Stimulated activated naive CD8-positive, alpha-beta T cell treated with anti-CD3 and anti-CD28 coated beads, Interleukin-15, Interleukin-2, amounts not matched to agents 100 ng/mL and 50 ng/mL, for 24 hours (primary cell): ENCODE data around the gene RTN4R.

ENCODE experiments used
- H3K27ac Mint-ChIP-seq: one replicate; pipeline ENCODE4 v1.8.0; 2021; ENCODE audit warnings: mild to moderate bottlenecking, mixed read lengths
- H3K27me3 Mint-ChIP-seq: one replicate; pipeline ENCODE4 v1.8.0; 2021; ENCODE audit warnings: mixed read lengths
- H3K36me3 Mint-ChIP-seq: one replicate; pipeline ENCODE4 v1.8.0; 2021; ENCODE audit warnings: low read depth, mixed read lengths
- H3K4me1 Mint-ChIP-seq: one replicate; pipeline ENCODE4 v1.8.0; 2021; ENCODE audit warnings: low read depth, mixed read lengths
- H3K4me3 Mint-ChIP-seq: one replicate; pipeline ENCODE4 v1.8.0; 2021; ENCODE audit warnings: mild to moderate bottlenecking, mixed read lengths
- H3K9me3 Mint-ChIP-seq: one replicate; pipeline ENCODE4 v1.8.0; 2021; ENCODE audit warnings: mixed read lengths

Gene RTN4R

DNA sequence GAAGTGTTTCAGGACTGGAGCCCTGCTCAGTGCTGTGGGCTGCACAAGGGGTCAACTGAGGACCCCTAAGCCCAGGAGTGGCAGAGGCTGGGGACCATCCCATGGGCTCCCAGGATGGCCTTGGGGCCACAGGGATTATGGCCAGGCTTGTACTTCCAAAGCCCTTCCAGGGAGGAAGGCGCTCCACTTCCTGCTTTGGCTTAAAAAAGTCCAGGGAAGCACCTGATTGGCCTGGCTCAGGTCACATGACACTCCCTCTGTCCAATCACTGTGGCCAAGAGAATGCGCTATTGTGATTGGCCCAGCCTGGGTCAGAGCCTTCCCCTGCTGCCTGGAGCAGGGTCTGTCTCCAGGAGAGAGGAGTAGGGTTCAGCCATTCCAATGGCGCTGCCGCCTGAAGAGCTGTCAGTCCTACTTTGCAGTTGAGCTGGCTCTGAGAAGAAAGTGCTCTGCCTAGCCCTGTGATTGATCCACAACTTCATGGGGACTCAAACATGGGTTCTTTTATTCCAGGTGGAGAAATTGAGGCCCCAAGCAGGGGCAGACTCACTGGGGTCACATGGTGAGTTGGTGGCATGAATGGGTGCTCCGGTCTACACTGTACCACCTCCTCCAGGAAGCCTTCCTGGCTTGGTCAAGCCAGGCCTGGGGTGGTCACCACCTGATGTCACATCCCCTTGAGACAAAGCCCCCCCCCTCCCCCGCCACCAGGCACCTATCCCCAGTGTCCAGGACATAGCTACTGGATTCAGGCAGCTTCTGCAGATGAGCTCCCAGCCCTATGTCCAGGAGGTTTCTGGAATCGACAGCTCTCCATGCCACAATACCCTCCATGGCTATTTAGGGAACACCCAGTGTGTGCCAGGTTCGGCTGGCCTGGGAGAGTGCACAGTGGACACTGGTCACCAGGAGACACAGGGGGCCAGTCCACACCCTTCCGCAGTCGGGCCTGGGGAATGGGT is 48.2 kb downstream of the RTN4R start:
- Mint-ChIP-seq H3K9me3 (no peaks in the 10 kb centered on the region), H3K27me3 (no peaks in the 10 kb centered on the region)

DNA sequence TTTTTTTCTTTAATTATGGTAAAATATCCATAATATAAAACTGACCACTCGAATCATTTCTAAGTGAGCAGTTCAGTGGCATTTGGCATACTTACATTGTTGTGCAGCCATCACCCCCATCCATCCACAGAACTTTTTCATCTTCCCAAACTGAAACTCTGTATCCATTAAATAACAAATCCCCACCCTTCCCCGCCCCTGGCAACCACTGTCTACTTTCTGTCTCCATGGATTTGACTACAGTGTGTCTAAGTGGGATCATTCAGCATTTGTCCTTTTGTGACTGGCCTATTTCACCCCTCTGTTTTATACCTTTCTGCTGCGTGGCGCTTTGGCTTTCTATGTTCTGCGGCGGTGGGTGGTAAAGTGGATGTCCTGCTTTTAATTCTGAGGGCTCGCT is 49.1 kb downstream of the RTN4R start:
- no peaks in the 10 kb centered on the region for H3K9me3 Mint-ChIP-seq
- no peak overlapping the region for H3K27ac Mint-ChIP-seq
- H3K27me3 Mint-ChIP-seq = no peaks in the 10 kb centered on the region
- no peak overlapping the region for H3K4me3 Mint-ChIP-seq
- no peaks in the 10 kb centered on the region for H3K4me1 Mint-ChIP-seq
- H3K36me3 Mint-ChIP-seq = no peaks in the 10 kb centered on the region

More for the DNA sequence above, 48.2 kb downstream of the RTN4R start:
- Mint-ChIP-seq H3K36me3 (no peaks in the 10 kb centered on the region), H3K4me3 (no peak overlapping the region), H3K4me1 (no peaks in the 10 kb centered on the region), H3K27ac (no peak overlapping the region)

DNA sequence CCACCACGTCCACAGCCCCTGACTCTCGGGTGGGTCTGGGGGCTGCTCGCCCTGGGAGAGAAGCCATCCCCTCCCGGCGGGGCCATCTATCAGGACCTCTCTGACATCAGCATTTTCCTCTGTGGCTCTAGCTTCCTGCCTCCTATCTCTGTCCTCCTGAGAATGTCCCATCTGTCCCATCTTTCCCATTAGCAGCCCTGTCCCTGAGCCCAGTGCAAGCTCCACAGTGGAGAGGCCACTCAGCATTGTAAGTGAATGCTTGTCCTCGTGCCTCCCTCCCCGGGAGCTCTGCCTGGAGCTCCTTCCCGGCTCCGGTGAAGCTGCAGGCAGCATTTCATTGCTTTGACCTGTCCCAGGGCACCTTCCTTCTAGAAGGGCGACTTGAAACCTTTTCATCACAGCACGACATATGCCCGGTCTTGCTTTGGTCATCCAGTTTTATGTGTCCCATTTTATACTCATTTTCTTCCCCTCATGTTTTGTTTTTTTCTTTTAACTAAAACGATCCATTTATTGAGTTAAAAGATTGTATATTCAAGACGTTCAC is 49.7 kb downstream of the RTN4R start:
- no peak overlapping the region for H3K27ac Mint-ChIP-seq

DNA sequence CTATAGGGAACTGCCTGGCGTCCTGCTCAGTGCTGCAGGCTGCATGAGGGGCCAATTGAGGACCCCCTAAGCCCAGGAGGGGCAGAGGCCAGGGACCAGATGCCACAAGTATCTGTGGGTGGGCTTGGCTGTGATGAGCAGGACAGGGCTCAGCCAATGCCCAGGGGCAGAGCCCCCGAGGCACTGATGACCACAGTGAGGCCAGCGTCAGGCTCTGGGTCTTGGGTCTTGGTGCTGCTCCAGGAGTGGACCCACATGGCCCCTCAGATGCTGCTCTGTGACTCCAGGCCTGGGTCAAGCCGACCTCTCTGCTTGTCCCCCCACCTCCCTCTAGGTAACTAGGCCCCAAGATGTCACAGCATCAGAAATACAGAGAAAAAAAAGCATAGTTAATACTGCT is 50.6 kb downstream of the RTN4R start:
- no peaks in the 10 kb centered on the region for H3K27me3 Mint-ChIP-seq
- no peaks in the 10 kb centered on the region for H3K9me3 Mint-ChIP-seq
- no peak overlapping the region for H3K27ac Mint-ChIP-seq

More for the DNA sequence above, 49.7 kb downstream of the RTN4R start:
- no peaks in the 10 kb centered on the region for H3K27me3 Mint-ChIP-seq
- H3K4me1 Mint-ChIP-seq = no peaks in the 10 kb centered on the region
- H3K36me3 Mint-ChIP-seq = no peaks in the 10 kb centered on the region
- no peak overlapping the region for H3K4me3 Mint-ChIP-seq
- no peaks in the 10 kb centered on the region for H3K9me3 Mint-ChIP-seq

DNA sequence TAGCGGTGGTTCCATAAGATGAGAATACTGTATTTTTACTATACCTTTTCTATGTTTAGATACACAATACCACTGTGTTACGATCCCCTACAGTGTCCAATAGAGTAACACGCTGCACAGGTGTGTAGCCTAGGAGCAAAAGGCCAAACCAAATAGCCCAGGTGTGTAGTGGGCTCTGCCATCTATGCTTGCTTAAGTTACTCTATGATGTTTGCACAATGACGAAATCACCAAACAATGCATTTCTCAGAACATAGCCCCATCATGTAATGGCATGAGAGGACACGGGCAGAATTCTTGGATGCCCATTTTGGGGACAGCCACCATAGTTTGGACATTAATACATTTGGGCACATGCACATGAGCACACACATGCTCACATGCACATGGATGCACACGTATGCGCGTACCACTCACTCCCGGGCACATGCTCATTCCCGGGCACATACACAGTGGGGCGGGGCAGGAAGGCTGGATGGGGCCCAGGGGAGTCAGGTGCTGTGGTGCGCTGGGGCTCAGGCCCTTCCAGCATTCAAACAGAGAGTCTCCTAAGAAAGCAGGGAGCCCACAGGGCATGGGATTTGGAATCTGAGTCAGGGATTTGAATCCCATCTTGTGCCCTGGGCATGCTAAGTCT is 51.1 kb downstream of the RTN4R start:
- Mint-ChIP-seq H3K27ac (no peak overlapping the region), H3K4me3 (no peak overlapping the region), H3K9me3 (no peaks in the 10 kb centered on the region), H3K36me3 (no peaks in the 10 kb centered on the region), H3K27me3 (no peaks in the 10 kb centered on the region), H3K4me1 (peaks cover 5% of the 10 kb centered on the region)

More for the DNA sequence above, 50.6 kb downstream of the RTN4R start:
- Mint-ChIP-seq H3K4me3 (no peak overlapping the region), H3K36me3 (no peaks in the 10 kb centered on the region), H3K4me1 (peaks cover 2% of the 10 kb centered on the region)

DNA sequence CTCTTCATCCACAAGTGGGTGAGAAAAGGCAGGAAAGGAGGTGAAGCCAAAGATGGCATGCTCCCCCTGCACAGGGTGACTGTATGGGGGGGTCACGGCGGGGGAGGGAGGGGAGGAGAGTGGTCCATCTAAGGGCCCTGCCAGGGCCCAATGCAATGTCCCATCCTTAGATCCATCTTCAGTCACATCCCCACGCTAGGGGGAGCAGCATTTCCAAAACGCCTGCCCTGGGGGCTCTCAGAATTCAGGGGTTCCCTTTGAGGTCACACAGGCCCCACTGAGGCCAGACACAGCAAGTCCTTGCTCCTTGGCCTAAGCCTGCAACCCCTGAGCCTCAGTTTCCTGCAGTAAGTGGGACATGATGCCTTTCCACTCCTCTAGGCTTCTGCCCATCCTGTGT is 52.4 kb downstream of the RTN4R start:
- H3K27me3 Mint-ChIP-seq = no peaks in the 10 kb centered on the region
- H3K4me1 Mint-ChIP-seq = peaks cover 5% of the 10 kb centered on the region
- no peaks in the 10 kb centered on the region for H3K9me3 Mint-ChIP-seq
- H3K27ac Mint-ChIP-seq = no peak overlapping the region
- no peaks in the 10 kb centered on the region for H3K36me3 Mint-ChIP-seq
- no peak overlapping the region for H3K4me3 Mint-ChIP-seq

DNA sequence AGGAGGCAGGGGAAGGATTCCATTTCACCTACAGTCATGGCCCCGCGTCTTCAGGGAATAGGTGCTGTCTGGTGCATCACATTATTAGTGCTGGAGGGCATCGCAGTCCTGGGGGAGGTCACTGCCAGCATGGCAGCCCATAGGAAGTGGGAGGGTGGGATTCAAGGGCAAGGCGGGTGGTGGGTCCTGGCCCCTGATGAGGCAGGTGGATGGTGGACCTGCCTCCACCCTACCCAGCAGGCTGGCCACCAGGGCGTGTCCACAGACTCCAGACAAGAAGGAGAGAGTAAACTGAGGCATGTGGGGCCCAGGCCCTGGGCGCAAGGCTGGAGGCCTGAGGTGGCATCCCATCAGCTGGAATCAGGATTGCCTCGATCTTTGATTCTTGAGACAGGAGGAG is 53.3 kb downstream of the RTN4R start:
- H3K4me3 Mint-ChIP-seq = no peak overlapping the region
- H3K27ac Mint-ChIP-seq = no peak overlapping the region

DNA sequence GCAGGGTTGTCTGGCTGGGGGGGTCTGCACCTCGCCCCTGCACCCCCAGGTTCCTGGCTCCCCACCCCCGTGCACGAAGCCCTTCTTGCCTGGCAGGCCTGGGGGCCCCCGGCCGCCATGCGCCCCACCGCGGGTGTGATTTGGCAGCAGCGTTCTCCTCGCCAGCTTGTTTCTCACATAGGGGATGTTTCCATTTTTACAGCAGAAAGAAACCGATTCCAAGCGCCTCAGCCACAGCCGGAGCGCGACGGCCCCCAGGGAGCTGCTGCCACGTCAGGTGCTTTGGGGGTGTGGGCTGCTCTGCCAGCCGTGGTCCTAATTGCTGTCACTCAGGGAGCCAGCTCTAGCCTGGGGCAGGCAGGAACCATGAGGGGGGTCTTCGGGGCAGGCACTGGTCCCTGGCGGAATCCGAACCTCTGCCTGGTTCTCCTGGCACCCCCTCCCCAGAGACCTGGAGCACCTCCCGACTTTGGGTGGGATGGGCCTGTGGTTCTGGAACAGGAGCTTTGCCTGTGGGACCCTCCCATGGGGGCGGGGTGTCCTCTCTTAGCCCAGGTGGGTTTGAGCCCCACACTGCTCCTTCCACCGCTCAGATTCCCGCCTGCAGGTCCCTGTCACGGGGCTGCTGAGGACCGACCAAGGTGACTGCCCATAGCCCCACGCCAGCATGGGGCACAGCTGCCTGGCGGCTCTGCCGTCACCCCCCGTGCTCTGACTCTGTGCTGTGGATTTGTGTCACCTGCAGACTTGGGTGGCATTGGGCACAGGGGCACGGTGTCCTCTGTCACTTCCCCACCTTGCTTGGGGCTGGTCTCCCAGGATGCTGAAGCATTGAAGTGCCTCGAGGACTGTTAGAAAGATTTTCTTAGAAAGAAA is 54.0 kb downstream of the RTN4R start:
- H3K27me3 Mint-ChIP-seq = no peaks in the 10 kb centered on the region
- H3K9me3 Mint-ChIP-seq = no peaks in the 10 kb centered on the region
- H3K36me3 Mint-ChIP-seq = no peaks in the 10 kb centered on the region
- H3K27ac Mint-ChIP-seq = no peak overlapping the region
- no peak overlapping the region for H3K4me3 Mint-ChIP-seq
- H3K4me1 Mint-ChIP-seq = peaks cover 5% of the 10 kb centered on the region

More for the DNA sequence above, 53.3 kb downstream of the RTN4R start:
- no peaks in the 10 kb centered on the region for H3K27me3 Mint-ChIP-seq
- no peaks in the 10 kb centered on the region for H3K36me3 Mint-ChIP-seq
- peaks cover 5% of the 10 kb centered on the region for H3K4me1 Mint-ChIP-seq
- no peaks in the 10 kb centered on the region for H3K9me3 Mint-ChIP-seq

DNA sequence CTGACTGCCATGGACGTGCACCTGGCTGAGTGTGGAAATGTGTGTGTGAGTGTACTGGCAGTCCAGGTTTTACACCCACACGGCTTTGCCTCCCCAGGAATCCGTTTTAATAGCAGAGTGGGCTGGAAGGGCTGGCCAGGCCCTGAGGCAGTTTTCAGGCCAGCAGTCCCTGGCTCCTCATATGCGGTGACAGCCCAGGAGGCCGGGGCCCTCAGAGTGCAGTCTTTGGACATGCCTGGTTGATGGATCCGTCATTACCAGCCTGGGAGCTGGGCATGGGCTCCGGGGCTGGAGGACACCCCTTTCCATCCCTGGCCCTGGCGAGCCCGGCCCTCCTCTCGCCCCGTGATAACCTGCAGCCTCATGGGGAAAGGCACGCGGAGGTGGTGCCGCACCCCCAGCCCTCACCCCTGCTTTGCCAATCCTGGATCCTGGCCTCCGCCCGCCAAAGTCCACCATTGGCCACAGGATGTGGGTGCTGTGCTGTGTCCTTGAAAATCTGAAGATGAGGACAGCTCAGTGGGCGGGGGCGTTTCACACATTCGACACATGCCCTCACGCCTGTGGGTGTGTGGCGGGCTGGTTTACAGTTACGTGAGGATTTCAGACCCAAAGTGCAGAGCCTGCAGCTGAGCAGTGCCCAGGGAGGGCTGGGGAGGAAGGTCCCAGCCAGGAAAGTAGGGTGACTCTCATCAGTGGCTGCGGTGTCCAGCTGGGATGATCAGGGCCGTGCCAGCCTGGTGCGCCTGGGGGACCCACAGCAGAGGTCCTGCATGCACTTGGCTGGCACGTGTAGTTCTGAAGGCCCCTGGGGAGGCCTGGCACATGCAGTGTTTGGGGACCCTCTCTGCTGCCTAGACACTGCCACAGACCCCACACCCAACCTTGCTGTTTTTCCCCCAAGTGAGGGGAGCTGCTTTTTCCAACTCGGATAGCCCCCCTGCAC is 55.1 kb downstream of the RTN4R start:
- no peaks in the 10 kb centered on the region for H3K36me3 Mint-ChIP-seq
- no peak overlapping the region for H3K4me3 Mint-ChIP-seq
- peaks cover 8% of the 10 kb centered on the region for H3K4me1 Mint-ChIP-seq
- H3K27me3 Mint-ChIP-seq = no peaks in the 10 kb centered on the region
- H3K9me3 Mint-ChIP-seq = no peaks in the 10 kb centered on the region
- no peak overlapping the region for H3K27ac Mint-ChIP-seq

DNA sequence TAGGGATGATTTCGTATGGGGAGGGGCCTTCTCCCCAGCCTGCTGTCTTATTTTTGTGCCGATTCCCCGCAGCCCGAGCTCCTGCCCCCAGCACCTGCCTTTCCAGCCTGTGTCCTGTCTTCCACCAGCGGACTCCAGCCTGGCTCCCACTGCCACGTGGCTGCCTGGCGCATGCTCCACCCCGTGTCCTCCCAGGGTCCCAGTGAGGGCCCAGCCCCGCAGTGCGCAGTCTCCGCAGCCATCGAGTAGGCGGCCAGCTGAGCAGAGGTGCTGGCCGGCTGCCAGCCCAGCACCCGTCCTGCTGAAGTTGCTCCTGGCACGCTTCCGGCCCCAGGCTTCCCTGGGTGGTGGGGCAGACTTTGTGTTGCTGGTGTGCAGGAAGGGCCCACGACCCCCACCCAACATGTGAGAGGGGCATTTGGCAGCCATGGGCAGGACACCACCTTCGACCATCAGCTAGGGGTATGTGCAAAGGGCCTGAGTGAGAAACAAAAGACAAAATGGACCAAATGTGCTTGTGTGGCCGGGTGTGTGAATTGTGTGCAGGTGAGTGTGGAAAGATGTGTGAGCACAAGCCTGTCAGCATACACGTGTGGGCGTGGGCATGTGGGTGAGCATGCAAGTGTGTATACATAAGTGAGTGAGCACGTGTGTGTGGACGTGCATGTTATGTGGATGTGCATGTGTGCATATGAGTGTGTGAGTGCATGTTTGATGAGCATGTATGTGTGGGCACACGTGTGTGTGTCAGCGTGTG is 55.9 kb downstream of the RTN4R start:
- Mint-ChIP-seq H3K27ac (no peak overlapping the region), H3K9me3 (no peaks in the 10 kb centered on the region), H3K4me3 (no peak overlapping the region), H3K27me3 (no peaks in the 10 kb centered on the region), H3K4me1 (peaks cover 17% of the 10 kb centered on the region), H3K36me3 (no peaks in the 10 kb centered on the region)

DNA sequence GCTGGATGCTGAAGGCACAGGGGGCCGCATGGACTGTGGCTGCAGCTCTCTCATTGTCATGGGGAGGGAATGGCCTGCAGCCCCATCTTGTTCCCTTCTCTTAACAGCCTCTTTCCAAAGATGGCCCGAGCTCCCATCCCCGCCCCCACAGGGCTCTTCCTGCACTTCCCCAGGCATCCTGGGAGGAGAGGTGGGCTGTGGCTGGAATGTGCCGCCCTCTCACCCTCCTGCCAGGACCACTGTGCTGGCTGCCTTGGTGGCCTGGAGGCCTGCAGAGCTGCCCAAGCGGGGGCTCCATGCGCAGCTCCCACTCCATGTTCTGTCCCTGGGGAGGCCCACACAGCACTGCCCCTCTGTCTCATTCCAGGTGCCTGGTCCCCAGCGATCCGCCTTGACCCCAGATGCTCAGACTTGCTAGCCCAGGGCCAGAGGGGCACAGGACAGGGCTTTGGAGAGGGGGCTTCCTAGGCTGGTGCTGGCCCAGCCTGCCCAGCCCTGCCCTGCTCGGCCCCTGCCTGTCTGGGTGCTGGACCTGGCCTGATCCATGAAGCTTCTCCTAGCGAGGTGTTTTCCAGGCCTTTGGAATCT is 56.6 kb downstream of the RTN4R start:
- H3K27me3 Mint-ChIP-seq = no peaks in the 10 kb centered on the region
- H3K4me3 Mint-ChIP-seq = no peak overlapping the region
- H3K27ac Mint-ChIP-seq = no peak overlapping the region
- H3K9me3 Mint-ChIP-seq = no peaks in the 10 kb centered on the region
- H3K4me1 Mint-ChIP-seq = peaks cover 20% of the 10 kb centered on the region
- H3K36me3 Mint-ChIP-seq = no peaks in the 10 kb centered on the region

DNA sequence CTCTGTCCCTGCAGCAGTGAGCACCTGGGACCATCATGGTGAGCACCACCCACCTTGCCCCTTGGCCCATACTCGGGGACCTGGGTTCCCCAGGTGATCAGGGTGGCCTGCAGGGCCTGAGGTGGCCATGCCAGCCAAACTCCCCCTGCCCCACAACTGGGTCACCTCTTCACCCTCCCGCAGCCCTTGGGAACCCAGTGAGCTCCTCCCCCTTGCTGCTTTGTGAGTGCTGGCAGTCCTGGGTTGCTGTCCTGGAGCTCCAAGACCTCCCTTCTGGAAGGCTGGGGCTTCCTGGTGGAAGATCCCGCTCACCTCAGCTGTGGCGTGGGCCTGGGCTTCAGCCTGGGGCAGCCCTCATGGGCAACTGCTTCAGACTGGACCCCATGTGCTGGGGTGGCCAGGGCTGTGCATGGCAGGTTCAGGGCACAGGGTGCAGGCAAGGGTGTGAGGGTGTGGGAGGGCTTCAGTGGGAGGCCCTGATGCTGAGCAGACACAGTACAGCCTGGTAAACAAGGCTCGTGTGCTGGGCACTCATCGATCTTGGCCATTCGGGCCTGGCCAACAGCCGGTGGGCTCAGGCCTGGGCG is 57.6 kb downstream of the RTN4R start:
- H3K4me3 Mint-ChIP-seq = no peak overlapping the region
- H3K4me1 Mint-ChIP-seq = peaks cover 28% of the 10 kb centered on the region
- no peaks in the 10 kb centered on the region for H3K36me3 Mint-ChIP-seq
- no peak overlapping the region for H3K27ac Mint-ChIP-seq
- H3K9me3 Mint-ChIP-seq = no peaks in the 10 kb centered on the region
- no peaks in the 10 kb centered on the region for H3K27me3 Mint-ChIP-seq
